H1 (cell line): Measurements from ENCODE around the gene HBM. TPM values are rescaled to one million over a fixed set of nuclear protein-coding genes. Genes with fewer than 3 reads are reported as not detected.

Source experiments
- CTCF ChIP-seq, 3 experiments: IDR thresholded peaks; 1 replicate in 2 of 3; 2 replicates in 1 of 3; pipeline versions ENCODE4 v1.5.1 to v1.6.1; 2011; ENCODE audit warnings: low read length in 3 of 3, mild to moderate bottlenecking in 3 of 3, inconsistent platforms in 2 of 3, low read depth in 1 of 3, moderate library complexity in 1 of 3; ENCODE audit not compliant: insufficient read depth in 1 of 3; ENCODE audit errors: control extremely low read depth in 1 of 3
- polyA plus RNA-seq, 7 experiments: library from polyadenylated mRNA; depleted of rRNA in 3 of 7; stranded (reverse) in 5 of 7; unstranded in 2 of 7; fragments of >200 nt in 5 of 7; fragments of 200-250 nt in 2 of 7; gene quantifications; 1 replicate in 5 of 7; 2 replicates in 1 of 7; 4 replicates in 1 of 7; pipeline versions ENCODE4 v1.2.1 to v1.2.3, GENCODE V29; 2011 to 2013; ENCODE audit warnings: missing spikeins in 2 of 7, mixed read lengths in 2 of 7
- total RNA-seq: library from RNA; stranded (reverse); fragmentation: NEBNext Ultra II Directional; extraction: Animal tissue kit (Norgen Biotek cat#: 25700); gene quantifications from 2 replicates; pipeline ENCODE4 v1.2.1, GENCODE V29; 2021

The HBM gene
- total and polyA plus RNA-seq, 2 of the 8 experiments (the other 6 are each of a cell fraction or from before 2014, with no cell fraction given): 0.88 TPM; not detected in 1

GRCh38 chr16:160691-161190 lies 5.0 kb upstream of the HBM start (continued):
- no peak for TF ChIP-seq CTCF (IDR thresholded peaks at IDR 0.05; ENCODE audit: control extremely low read depth in 1 of 3, insufficient read depth in 1 of 3, low read depth in 1 of 3, low read length in 3 of 3)
